Fibroblast of the aortic adventitia (primary cell): ENCODE results near the gene CEP112. TPM values are rescaled to one million over a fixed set of nuclear protein-coding genes. Genes with fewer than 3 reads are reported as not detected.

Source experiments
- DNase-seq: peaks from one replicate; pipeline ENCODE4 v3.0.0-alpha.2; 2010; ENCODE audit warnings: low read depth
- H3K4me3 ChIP-seq: 2 replicates; pipeline ENCODE4 v1.5.1; 2011; ENCODE audit warnings: low read depth, mild to moderate bottlenecking, control low read depth, low read length, moderate library complexity
- total RNA-seq: library from RNA; depleted of rRNA; stranded (reverse); fragments of >200 nt; gene quantifications from 2 replicates; pipeline ENCODE4 v1.2.3, GENCODE V29; 2012; ENCODE audit warnings: low replicate concordance
- TF ChIP-seq, protein P1 (sequence below): IDR thresholded peaks from 2 replicates; pipeline ENCODE4 v1.5.1; 2011; ENCODE audit warnings: mild to moderate bottlenecking, low read length, control low read depth, inconsistent platforms; ENCODE audit not compliant: insufficient read depth

The CEP112 gene
- total RNA-seq, 1 donor = 7.2 TPM

DNA sequence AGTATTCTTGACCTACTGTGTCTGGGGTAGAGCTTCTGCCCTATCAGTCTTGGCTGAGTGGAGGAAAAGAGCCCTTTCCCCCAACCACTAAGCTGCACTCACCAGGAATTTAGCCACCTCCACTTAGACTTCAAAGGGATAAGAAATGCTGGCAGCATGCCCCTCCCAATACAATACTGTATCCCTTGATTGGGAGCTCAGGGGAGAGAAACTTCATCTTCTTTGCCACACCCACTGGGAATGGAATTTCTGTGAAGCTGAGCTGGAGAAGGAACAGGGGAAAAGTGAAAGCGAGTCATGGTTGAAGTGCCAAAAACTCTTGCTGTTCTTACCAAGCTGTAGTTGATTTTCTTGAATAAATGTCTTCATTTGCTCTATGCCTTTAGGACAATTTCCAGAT lies 68.8 kb downstream of the CEP112 start:
- TF ChIP-seq, protein P1, sequence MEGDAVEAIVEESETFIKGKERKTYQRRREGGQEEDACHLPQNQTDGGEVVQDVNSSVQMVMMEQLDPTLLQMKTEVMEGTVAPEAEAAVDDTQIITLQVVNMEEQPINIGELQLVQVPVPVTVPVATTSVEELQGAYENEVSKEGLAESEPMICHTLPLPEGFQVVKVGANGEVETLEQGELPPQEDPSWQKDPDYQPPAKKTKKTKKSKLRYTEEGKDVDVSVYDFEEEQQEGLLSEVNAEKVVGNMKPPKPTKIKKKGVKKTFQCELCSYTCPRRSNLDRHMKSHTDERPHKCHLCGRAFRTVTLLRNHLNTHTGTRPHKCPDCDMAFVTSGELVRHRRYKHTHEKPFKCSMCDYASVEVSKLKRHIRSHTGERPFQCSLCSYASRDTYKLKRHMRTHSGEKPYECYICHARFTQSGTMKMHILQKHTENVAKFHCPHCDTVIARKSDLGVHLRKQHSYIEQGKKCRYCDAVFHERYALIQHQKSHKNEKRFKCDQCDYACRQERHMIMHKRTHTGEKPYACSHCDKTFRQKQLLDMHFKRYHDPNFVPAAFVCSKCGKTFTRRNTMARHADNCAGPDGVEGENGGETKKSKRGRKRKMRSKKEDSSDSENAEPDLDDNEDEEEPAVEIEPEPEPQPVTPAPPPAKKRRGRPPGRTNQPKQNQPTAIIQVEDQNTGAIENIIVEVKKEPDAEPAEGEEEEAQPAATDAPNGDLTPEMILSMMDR = no peak
- no peak overlapping the region for H3K4me3 ChIP-seq
- peak; percentile 48 for DNase-seq

DNA sequence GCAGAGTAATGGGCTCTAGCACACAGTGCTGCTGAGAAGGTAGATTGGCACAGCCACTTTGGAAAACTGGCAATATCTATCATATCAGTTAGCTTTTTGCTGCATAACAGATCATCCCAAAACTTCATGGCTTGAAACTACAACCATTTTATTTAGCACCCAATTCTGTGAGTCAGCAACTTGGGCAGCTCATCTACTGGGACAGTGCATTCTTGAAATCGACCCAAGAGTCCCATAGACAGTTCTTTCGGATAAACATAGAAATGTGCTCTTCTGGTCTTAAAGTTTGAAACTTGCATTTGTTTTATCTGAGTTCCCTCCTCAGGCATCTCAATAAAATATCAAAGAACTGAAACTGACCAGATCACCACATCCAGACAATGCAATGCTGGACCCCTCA lies 76.7 kb downstream of the CEP112 start:
- TF ChIP-seq, protein P1 = no peak
- DNase-seq = peak; percentile 19
- no peak overlapping the region for H3K4me3 ChIP-seq

DNA sequence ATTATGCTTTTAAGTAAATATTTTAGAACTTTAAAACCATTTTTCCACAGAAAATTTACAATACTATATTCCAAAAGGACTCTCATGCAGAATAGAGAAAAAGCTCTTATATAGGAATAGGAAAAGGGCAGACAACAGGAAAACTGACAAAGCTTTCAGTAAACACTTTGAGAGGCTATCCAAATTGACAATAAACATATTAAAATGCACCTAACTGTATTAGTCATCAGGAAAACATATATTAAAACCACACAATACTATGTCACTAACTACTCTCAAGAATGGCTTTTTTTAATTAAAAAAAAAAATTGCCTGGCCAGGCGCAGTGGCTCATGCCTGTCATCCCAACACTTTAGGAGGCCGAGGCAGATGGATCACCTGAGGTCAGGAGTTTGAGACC lies 77.3 kb downstream of the CEP112 start:
- TF ChIP-seq, protein P1 = no peak
- no peak for DNase-seq
- H3K4me3 ChIP-seq = no peak overlapping the region

DNA sequence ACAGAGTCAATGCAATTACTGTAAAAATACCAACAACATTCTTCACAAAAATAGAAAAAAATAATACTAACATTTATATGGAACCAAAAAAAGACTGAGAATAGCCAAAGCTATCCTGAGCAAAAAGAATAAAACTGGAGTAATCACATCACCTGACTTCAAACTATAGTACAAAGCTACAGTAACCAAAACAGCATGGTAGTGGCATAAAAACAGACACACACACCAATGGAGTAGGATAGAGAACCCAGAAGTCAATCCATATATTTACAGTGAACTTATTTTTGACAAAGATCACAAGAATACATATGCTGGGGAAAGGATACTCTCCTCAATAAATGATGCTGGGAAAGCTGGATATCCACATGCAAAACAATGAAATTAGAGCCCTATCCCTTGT lies 84.2 kb downstream of the CEP112 start:
- no peak for DNase-seq
- TF ChIP-seq, protein P1 = no peak
- H3K4me3 ChIP-seq = no peak overlapping the region

DNA sequence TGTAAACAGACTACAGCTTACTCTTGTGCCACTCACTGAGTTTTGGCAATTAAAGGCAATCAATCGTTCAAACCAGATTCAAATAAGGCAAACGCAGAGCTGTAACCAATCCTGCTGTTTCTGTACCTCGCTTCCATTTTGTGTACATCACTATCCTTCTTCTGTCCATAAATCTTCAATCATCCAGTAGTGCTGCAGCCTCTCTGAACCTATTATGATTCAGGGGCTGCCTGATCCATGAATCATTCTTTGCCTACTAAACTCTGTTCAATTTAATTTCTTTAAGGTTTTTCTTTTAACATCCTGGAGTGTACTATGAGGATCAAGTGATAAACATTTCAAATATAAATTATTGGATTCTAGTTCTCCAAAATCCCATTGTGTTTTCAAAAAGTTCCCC lies 93.9 kb downstream of the CEP112 start:
- TF ChIP-seq, protein P1 = no peak
- no peak for DNase-seq
- H3K4me3 ChIP-seq = no peak overlapping the region

DNA sequence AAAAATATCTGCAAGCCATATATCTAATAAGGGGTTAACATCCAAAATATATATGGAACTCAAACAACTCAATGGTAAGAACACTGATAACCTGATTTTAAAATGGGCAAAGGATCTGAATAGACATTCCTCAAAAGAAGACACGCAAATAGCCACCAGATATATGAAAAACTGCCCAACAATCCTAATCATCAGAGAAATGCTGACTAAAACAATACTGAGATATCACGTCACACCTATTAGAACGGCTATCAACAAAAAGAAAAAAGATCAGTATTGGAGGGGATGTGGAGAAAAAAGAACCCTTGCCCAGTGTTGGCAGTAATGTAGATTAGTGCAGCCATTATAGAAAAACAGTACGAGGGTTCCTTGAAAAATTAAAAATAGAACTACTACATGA lies 97.2 kb downstream of the CEP112 start:
- TF ChIP-seq, protein P1 = no peak
- DNase-seq = no peak
- no peak overlapping the region for H3K4me3 ChIP-seq

DNA sequence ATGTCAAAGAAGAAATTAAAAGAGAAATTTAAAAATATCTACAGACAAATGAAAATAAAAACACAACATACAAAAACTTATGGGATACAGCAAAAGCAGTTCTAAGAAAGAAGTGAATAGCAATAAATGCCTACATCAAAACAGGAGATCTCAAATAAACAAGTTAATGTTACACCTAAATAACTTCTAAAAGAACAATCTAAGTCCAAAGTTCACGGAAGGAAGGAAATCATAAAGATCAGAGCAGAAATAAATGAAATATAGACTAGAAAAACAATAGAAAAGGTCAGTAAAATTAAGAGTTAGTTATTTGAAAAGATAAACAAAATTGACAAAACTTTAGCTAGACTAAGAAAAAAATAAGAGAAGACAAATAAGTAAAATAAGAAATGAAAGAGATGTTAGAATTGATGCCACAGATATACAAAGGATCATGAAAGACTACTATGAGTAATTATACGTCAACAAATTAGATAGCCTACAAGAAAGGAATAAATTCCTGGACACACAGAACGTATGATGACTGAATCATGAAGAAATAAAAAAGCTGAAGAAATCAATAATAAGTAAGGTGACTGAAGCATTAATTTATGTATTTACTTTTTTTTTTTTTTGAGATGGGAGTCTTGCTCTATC lies 100.4 kb downstream of the CEP112 start:
- no peak overlapping the region for H3K4me3 ChIP-seq
- DNase-seq = no peak
- TF ChIP-seq, protein P1 = no peak
